Peyer's patch (tissue), 4 donors: ENCODE results near the gene DAAM1. TPM values are rescaled to one million over a fixed set of nuclear protein-coding genes. Genes with fewer than 3 reads are reported as not detected.

Experiments used
- DNase-seq, 3 donors: peaks; one replicate each; pipeline ENCODE4 v3.0.0-alpha.2; 2017 to 2019
- H3K27ac ChIP-seq, 4 donors: fragments of 200-600 bp; sonication (generic); one replicate each; pipeline ENCODE4 v1.5.1; 2016 to 2019
- H3K27me3 ChIP-seq, 2 donors: fragments of 200-600 bp; sonication (generic); one replicate each; pipeline ENCODE4 v1.5.1; 2019
- H3K36me3 ChIP-seq, 3 donors: fragments of 200-600 bp; sonication (generic); one replicate each; pipeline ENCODE4 v1.5.1; 2016 to 2019
- H3K4me1 ChIP-seq, 4 donors: fragments of 200-600 bp; sonication (generic); one replicate each; pipeline ENCODE4 v1.5.1; 2016 to 2019
- H3K4me3 ChIP-seq, 4 donors: fragments of 200-600 bp; sonication (generic); 1 replicate in 3 of 4; 2 replicates in 1 of 4; pipeline ENCODE4 v1.5.1; 2016 to 2019; ENCODE audit warnings: mild to moderate bottlenecking in 1 of 4
- H3K9me3 ChIP-seq, 4 donors: fragments of 200-600 bp; sonication (generic); one replicate each; pipeline ENCODE4 v1.5.1; 2016 to 2019; ENCODE audit warnings: mild to moderate bottlenecking in 1 of 4
- POLR2A ChIP-seq, 2 donors: fragments of 450-650 bp; IDR thresholded peaks; one replicate each; pipeline ENCODE4 v1.5.1; 2017; ENCODE audit warnings: antibody characterized with exemption in 2 of 2, mild to moderate bottlenecking in 2 of 2, moderate library complexity in 2 of 2
- total RNA-seq, 4 donors: library from RNA; depleted of rRNA; stranded (reverse); fragments of >200 nt; gene quantifications; one replicate each; pipeline ENCODE4 v1.1.0, GENCODE V29; 2016
- TF ChIP-seq, protein P1 (sequence below), 6 experiments: fragments of 450-650 bp in 4 of 6; fragments of 200-600 bp in 2 of 6; sonication (generic) in 1 of 6; IDR thresholded peaks; one replicate each; pipeline ENCODE4 v1.5.1; 2017 to 2019; ENCODE audit warnings: antibody characterized with exemption in 6 of 6, mild to moderate bottlenecking in 3 of 6, moderate library complexity in 1 of 6

The DAAM1 gene
- total RNA-seq, 4 donors from 2014 or later: 17.7 to 110 (median 61.7) TPM

GRCh38 chr14:59296508-59296907 lies 108.0 kb downstream of the DAAM1 start:
- Histone ChIP-seq H3K9me3 (no peaks in the 10 kb centered on the region), H3K27ac (no peak overlapping the region), H3K4me1 (no peaks in the 10 kb centered on the region), H3K36me3 (peaks cover 0 to 9% (median 0%) of the 10 kb centered on the region in 3 donors), H3K27me3 (no peaks in the 10 kb centered on the region), H3K4me3 (no peak overlapping the region)
- DNase-seq: no peak
- TF ChIP-seq, protein P1, sequence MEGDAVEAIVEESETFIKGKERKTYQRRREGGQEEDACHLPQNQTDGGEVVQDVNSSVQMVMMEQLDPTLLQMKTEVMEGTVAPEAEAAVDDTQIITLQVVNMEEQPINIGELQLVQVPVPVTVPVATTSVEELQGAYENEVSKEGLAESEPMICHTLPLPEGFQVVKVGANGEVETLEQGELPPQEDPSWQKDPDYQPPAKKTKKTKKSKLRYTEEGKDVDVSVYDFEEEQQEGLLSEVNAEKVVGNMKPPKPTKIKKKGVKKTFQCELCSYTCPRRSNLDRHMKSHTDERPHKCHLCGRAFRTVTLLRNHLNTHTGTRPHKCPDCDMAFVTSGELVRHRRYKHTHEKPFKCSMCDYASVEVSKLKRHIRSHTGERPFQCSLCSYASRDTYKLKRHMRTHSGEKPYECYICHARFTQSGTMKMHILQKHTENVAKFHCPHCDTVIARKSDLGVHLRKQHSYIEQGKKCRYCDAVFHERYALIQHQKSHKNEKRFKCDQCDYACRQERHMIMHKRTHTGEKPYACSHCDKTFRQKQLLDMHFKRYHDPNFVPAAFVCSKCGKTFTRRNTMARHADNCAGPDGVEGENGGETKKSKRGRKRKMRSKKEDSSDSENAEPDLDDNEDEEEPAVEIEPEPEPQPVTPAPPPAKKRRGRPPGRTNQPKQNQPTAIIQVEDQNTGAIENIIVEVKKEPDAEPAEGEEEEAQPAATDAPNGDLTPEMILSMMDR (IDR thresholded peaks at IDR 0.05): no peak
- TF ChIP-seq POLR2A (IDR thresholded peaks at IDR 0.05): no peak

GRCh38 chr14:59297071-59297776 lies 108.8 kb downstream of the DAAM1 start:
- no peak overlapping the region for H3K27ac ChIP-seq
- no peak for DNase-seq
- no peaks in the 10 kb centered on the region for H3K4me1 ChIP-seq
- peaks cover 0 to 2% (median 0%) of the 10 kb centered on the region in 3 donors for H3K36me3 ChIP-seq
- TF ChIP-seq, protein P1 (IDR thresholded peaks at IDR 0.05): no peak
- no peak for TF ChIP-seq POLR2A (IDR thresholded peaks at IDR 0.05)
- no peaks in the 10 kb centered on the region for H3K27me3 ChIP-seq
- H3K4me3 ChIP-seq: no peak overlapping the region
- H3K9me3 ChIP-seq: no peaks in the 10 kb centered on the region

GRCh38 chr14:59299731-59300130 lies 111.3 kb downstream of the DAAM1 start:
- Histone ChIP-seq H3K27ac (no peak overlapping the region), H3K36me3 (no peaks in the 10 kb centered on the region), H3K27me3 (no peaks in the 10 kb centered on the region), H3K4me3 (no peak overlapping the region), H3K9me3 (no peaks in the 10 kb centered on the region), H3K4me1 (no peaks in the 10 kb centered on the region)
- no peak for TF ChIP-seq POLR2A (IDR thresholded peaks at IDR 0.05)
- TF ChIP-seq, protein P1 (IDR thresholded peaks at IDR 0.05): no peak
- no peak for DNase-seq

GRCh38 chr14:59301354-59301753 lies 112.9 kb downstream of the DAAM1 start:
- Histone ChIP-seq H3K4me1 (peaks cover 0 to 10% (median 0%) of the 10 kb centered on the region in 4 donors), H3K4me3 (no peak overlapping the region), H3K27me3 (no peaks in the 10 kb centered on the region), H3K9me3 (no peaks in the 10 kb centered on the region), H3K27ac (peak overlapping the region in 1 of 4 donors; percentile 20), H3K36me3 (no peaks in the 10 kb centered on the region)
- no peak for TF ChIP-seq POLR2A (IDR thresholded peaks at IDR 0.05)
- TF ChIP-seq, protein P1 (IDR thresholded peaks at IDR 0.05): no peak
- peak in 2 of 3 donors; percentile 53 to 66 for DNase-seq

DNA sequence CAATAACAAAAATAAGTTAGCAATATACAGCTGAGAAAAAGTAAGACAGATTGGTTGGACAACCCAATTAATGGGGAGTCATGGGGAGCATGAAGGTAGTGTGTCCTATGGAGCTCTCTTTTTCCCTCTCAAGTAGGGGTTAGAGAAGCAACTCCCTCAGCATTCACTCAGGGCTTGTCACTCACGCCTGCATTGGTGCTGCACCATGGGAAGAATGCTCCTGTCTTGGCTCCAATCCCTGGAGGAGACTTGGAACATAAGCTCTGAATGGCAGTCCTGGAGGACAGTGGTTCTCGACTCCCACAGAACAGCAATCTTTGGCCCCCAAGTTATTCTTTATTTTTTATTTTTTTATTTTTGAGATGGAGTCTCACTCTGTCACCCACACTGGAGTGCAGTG lies 113.8 kb downstream of the DAAM1 start:
- no peaks in the 10 kb centered on the region for H3K9me3 ChIP-seq
- no peak for DNase-seq
- peak overlapping the region in 1 of 4 donors; percentile 20 for H3K27ac ChIP-seq
- H3K4me3 ChIP-seq: no peak overlapping the region
- H3K36me3 ChIP-seq: no peaks in the 10 kb centered on the region
- peaks cover 0 to 10% (median 0%) of the 10 kb centered on the region in 4 donors for H3K4me1 ChIP-seq
- H3K27me3 ChIP-seq: no peaks in the 10 kb centered on the region
- TF ChIP-seq, protein P1 (IDR thresholded peaks at IDR 0.05): no peak
- TF ChIP-seq POLR2A (IDR thresholded peaks at IDR 0.05): no peak
